Urinary bladder (tissue), 4 donors: ENCODE results near the gene ATRX. TPM values are rescaled to one million over a fixed set of nuclear protein-coding genes. Genes with fewer than 3 reads are reported as not detected.
"Not testable (repeated sequence)": the region's sequence is repeated elsewhere in the genome, so short reads cannot be mapped to it uniquely, and the experiment has no call there.

Source experiments
- DNase-seq: peaks from one replicate; pipeline ENCODE4 v3.0.0-alpha.2; 2015; ENCODE audit errors: extremely low spot score
- H3K27ac ChIP-seq: one replicate; pipeline ENCODE4 v1.5.1; 2013; ENCODE audit warnings: low read depth, mild to moderate bottlenecking, moderate library complexity
- H3K36me3 ChIP-seq: one replicate; pipeline ENCODE4 v1.6.1; 2013; ENCODE audit warnings: mild to moderate bottlenecking, moderate library complexity; ENCODE audit not compliant: insufficient read depth
- H3K4me1 ChIP-seq: one replicate; pipeline ENCODE4 v1.6.1; 2013; ENCODE audit warnings: mild to moderate bottlenecking, moderate library complexity; ENCODE audit not compliant: insufficient read depth
- H3K4me3 ChIP-seq: one replicate; pipeline ENCODE4 v1.5.1; 2013; ENCODE audit warnings: low read depth, low read length
- WGBS: extraction: QIAGEN DNeasy Blood & Tissue Kit; methylation state at CpG from one replicate; pipeline ENCODE4 v1.1.7; 2013; 5-methylcytosine and 5-hydroxymethylcytosine counted together
- polyA plus RNA-seq: library from polyadenylated mRNA; stranded (reverse); fragments of 200-250 nt; gene quantifications from one replicate; pipeline ENCODE4 v1.2.3, GENCODE V29; 2013
- total RNA-seq: library from RNA; depleted of rRNA; stranded (reverse); fragments of >200 nt; gene quantifications from one replicate; pipeline ENCODE4 v1.2.3, GENCODE V29; 2014
- donor health status: healthy with polysubstance abuse.
- donor health status: healthy.

The ATRX gene
- total and polyA plus RNA-seq, 2 donors: 21.7 to 236 TPM

GRCh38 chrX:77638397-77638796, 147.6 kb downstream of the ATRX start:
- no peak overlapping the region for H3K27ac ChIP-seq
- H3K4me3 ChIP-seq: no peak overlapping the region
- peaks cover 7% of the 10 kb centered on the region for H3K36me3 ChIP-seq
- no peak for DNase-seq
- 92% methylated on average over 8 of the region's 8 CpGs for WGBS
- H3K4me1 ChIP-seq: no peaks in the 10 kb centered on the region

GRCh38 chrX:77635373-77635772, 150.6 kb downstream of the ATRX start:
- H3K4me3 ChIP-seq: no peak overlapping the region
- no peak overlapping the region for H3K27ac ChIP-seq
- H3K36me3 ChIP-seq: peaks cover 7% of the 10 kb centered on the region
- H3K4me1 ChIP-seq: no peaks in the 10 kb centered on the region
- no peak for DNase-seq
- 96% methylated on average over 2 of the region's 2 CpGs for WGBS

GRCh38 chrX:77628294-77629025, 157.6 kb downstream of the ATRX start:
- Histone ChIP-seq H3K27ac (no peak overlapping the region), H3K4me1 (no peaks in the 10 kb centered on the region), H3K4me3 (no peak overlapping the region), H3K36me3 (no peaks in the 10 kb centered on the region)
- WGBS: 92% methylated on average over 1 of the region's 1 CpG
- DNase-seq: no peak

GRCh38 chrX:77622672-77623071, 163.3 kb downstream of the ATRX start:
- no peak overlapping the region for H3K27ac ChIP-seq
- DNase-seq: no peak
- no peaks in the 10 kb centered on the region for H3K4me1 ChIP-seq
- 74% methylated on average over 9 of the region's 9 CpGs for whole genome bisulfite sequencing
- H3K4me3 ChIP-seq: no peak overlapping the region
- H3K36me3 ChIP-seq: no peaks in the 10 kb centered on the region

GRCh38 chrX:77622233-77622632, 163.8 kb downstream of the ATRX start:
- DNase-seq: no peak

GRCh38 chrX:77621453-77621852, 164.6 kb downstream of the ATRX start:
- H3K4me1 ChIP-seq, H3K4me3 ChIP-seq, H3K36me3 ChIP-seq, H3K27ac ChIP-seq, DNase-seq: not testable (repeated sequence)
- WGBS: 84% methylated on average over 5 of the region's 5 CpGs

More at GRCh38 chrX:77622233-77622632, 163.8 kb downstream of the ATRX start:
- Histone ChIP-seq H3K36me3 (no peaks in the 10 kb centered on the region), H3K27ac (no peak overlapping the region), H3K4me1 (no peaks in the 10 kb centered on the region), H3K4me3 (no peak overlapping the region)
- 68% methylated on average over 3 of the region's 3 CpGs for WGBS

GRCh38 chrX:77617206-77617605, 168.8 kb downstream of the ATRX start:
- H3K4me1 ChIP-seq: no peaks in the 10 kb centered on the region
- no peaks in the 10 kb centered on the region for H3K36me3 ChIP-seq
- DNase-seq: peak; percentile 0
- no peak overlapping the region for H3K27ac ChIP-seq
- H3K4me3 ChIP-seq: no peak overlapping the region
- WGBS: 77% methylated on average over 1 of the region's 1 CpG

GRCh38 chrX:77603635-77604336, 182.2 kb downstream of the ATRX start:
- WGBS: 94% methylated on average over 2 of the region's 2 CpGs
- DNase-seq: no peak
- Histone ChIP-seq H3K4me1 (no peaks in the 10 kb centered on the region), H3K27ac (no peak overlapping the region), H3K4me3 (no peak overlapping the region), H3K36me3 (no peaks in the 10 kb centered on the region)

GRCh38 chrX:77597511-77597910, 188.5 kb downstream of the ATRX start:
- H3K4me3 ChIP-seq: no peak overlapping the region
- no peak for DNase-seq
- H3K27ac ChIP-seq: no peak overlapping the region
- H3K4me1 ChIP-seq: no peaks in the 10 kb centered on the region
- no peaks in the 10 kb centered on the region for H3K36me3 ChIP-seq
- 100% methylated on average over 1 of the region's 1 CpG for WGBS

- no peak overlapping the region for H3K4me3 ChIP-seq
- WGBS: 30% methylated on average over 1 of the region's 1 CpG
These were observed 188.9 kb downstream of the ATRX start for GRCh38 chrX:77597090-77597489.

GRCh38 chrX:77595848-77596247, 190.2 kb downstream of the ATRX start:
- Histone ChIP-seq H3K4me1 (no peaks in the 10 kb centered on the region), H3K36me3 (no peaks in the 10 kb centered on the region), H3K27ac (no peak overlapping the region), H3K4me3 (no peak overlapping the region)
- 76% methylated on average over 4 of the region's 4 CpGs for WGBS
- no peak for DNase-seq

More at GRCh38 chrX:77597090-77597489, 188.9 kb downstream of the ATRX start:
- DNase-seq: no peak
- H3K27ac ChIP-seq: no peak overlapping the region
- no peaks in the 10 kb centered on the region for H3K4me1 ChIP-seq
- no peaks in the 10 kb centered on the region for H3K36me3 ChIP-seq

GRCh38 chrX:77572322-77572721, 213.7 kb downstream of the ATRX start:
- no peaks in the 10 kb centered on the region for H3K4me1 ChIP-seq
- 94% methylated on average over 3 of the region's 3 CpGs for WGBS
- no peak overlapping the region for H3K27ac ChIP-seq
- DNase-seq: no peak
- no peak overlapping the region for H3K4me3 ChIP-seq
- no peaks in the 10 kb centered on the region for H3K36me3 ChIP-seq

GRCh38 chrX:77565278-77565677, 220.7 kb downstream of the ATRX start:
- WGBS: 97% methylated on average over 2 of the region's 2 CpGs

GRCh38 chrX:77564823-77565222, 221.2 kb downstream of the ATRX start:
- Histone ChIP-seq H3K36me3 (no peaks in the 10 kb centered on the region), H3K4me3 (no peak overlapping the region), H3K4me1 (no peaks in the 10 kb centered on the region), H3K27ac (no peak overlapping the region)
- no peak for DNase-seq
- 100% methylated on average over 1 of the region's 1 CpG for WGBS

More at GRCh38 chrX:77565278-77565677, 220.7 kb downstream of the ATRX start:
- DNase-seq: no peak
- Histone ChIP-seq H3K27ac (no peak overlapping the region), H3K4me3 (no peak overlapping the region), H3K36me3 (no peaks in the 10 kb centered on the region), H3K4me1 (no peaks in the 10 kb centered on the region)
